Upper lobe of left lung (tissue), 6 donors: Measurements from ENCODE around the gene CRK. TPM values are rescaled to one million over a fixed set of nuclear protein-coding genes. Genes with fewer than 3 reads are reported as not detected.

ENCODE experiments used
- ATAC-seq, 2 donors: fragments of 200-7000 bp; cut with Tn5 transposase; one replicate each; pipeline ENCODE4 v1.9.1; 2022; ENCODE audit warnings: mild to moderate bottlenecking in 2 of 2, moderate library complexity in 2 of 2; ENCODE audit not compliant: low FRiP score in 2 of 2
- DNase-seq, 2 donors: peaks; one replicate each; pipeline ENCODE4 v3.0.0-alpha.2; 2019 to 2020
- H3K27ac ChIP-seq, 4 donors: fragments of 200-600 bp; sonication (generic); one replicate each; pipeline ENCODE4 v1.5.1; 2016 to 2019
- H3K27me3 ChIP-seq, 4 donors: fragments of 200-600 bp; sonication (generic); one replicate each; pipeline ENCODE4 v1.5.1; 2017 to 2019
- H3K36me3 ChIP-seq, 4 donors: fragments of 200-600 bp; sonication (generic); one replicate each; pipeline ENCODE4 v1.5.1; 2016 to 2019
- H3K4me1 ChIP-seq, 4 donors: fragments of 200-600 bp; sonication (generic); one replicate each; pipeline ENCODE4 v1.5.1; 2018 to 2019
- H3K4me3 ChIP-seq, 4 donors: fragments of 200-600 bp; sonication (generic); one replicate each; pipeline ENCODE4 v1.5.1; 2017 to 2019; ENCODE audit warnings: mild to moderate bottlenecking in 2 of 4, moderate library complexity in 1 of 4
- H3K9me3 ChIP-seq, 4 donors: fragments of 200-600 bp; sonication (generic); one replicate each; pipeline ENCODE4 v1.5.1; 2018 to 2019
- EP300 ChIP-seq, 4 donors: sonication (generic); formaldehyde crosslinking; IDR thresholded peaks; one replicate each; pipeline ENCODE4 v1.5.1; 2017; ENCODE audit warnings: antibody characterized with exemption in 4 of 4, control low read depth in 2 of 4
- POLR2A ChIP-seq, 4 donors: fragments of 450-650 bp; IDR thresholded peaks; one replicate each; pipeline ENCODE4 v1.5.1; 2016 to 2017; ENCODE audit warnings: antibody characterized with exemption in 4 of 4, mild to moderate bottlenecking in 2 of 4
- POLR2AphosphoS5 ChIP-seq, 2 donors: sonication (generic); formaldehyde crosslinking; IDR thresholded peaks; one replicate each; pipeline ENCODE4 v1.5.1; 2017; ENCODE audit warnings: antibody characterized with exemption in 2 of 2
- WGBS, 2 donors: methylation state at CpG; one replicate each; pipeline ENCODE4 v1.1.5; 2017 to 2018; 5-methylcytosine and 5-hydroxymethylcytosine counted together
- total RNA-seq, 6 donors: library from RNA; depleted of rRNA in 4 of 6; stranded (reverse); fragments of >200 nt in 4 of 6; gene quantifications; one replicate each; pipeline versions ENCODE4 v1.1.0 to v1.2.1, GENCODE V29; 2016 to 2021
- TF ChIP-seq, protein P1 (sequence below), 6 experiments: fragments of 450-650 bp in 4 of 6; fragments of 200-600 bp in 2 of 6; sonication (generic) in 2 of 6; IDR thresholded peaks; one replicate each; pipeline ENCODE4 v1.5.1; 2016 to 2019; ENCODE audit warnings: antibody characterized with exemption in 6 of 6
- donor health status: DM: no; HTN: no; CAD: no; lungs with moderate emphysema.
- donor health status: DM: no; HTN: yes; CAD: no; lungs with severe emphysema.

CRK gene
- total RNA-seq, 6 donors from 2014 or later = 37.7 to 121 (median 65.8) TPM

DNA sequence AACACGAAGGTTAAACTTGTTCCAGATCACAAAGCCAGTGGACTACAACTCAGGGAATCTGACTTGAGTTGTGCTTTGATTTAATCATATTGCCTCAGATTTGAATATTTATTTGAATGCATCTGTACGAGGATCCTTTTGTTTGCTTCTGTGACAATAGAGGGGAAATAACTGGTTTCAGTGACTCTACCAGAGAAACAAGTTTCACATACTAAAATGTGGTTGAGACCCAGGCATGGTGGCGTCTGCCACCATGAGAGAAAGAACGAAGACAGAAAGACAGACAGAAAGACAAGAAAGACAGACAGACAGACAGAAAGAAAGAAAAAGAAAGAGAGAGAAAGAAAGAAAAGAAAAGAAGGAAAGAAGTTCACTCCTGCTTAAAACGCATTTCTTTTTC is 80.0 kb downstream of the CRK start:
- Histone ChIP-seq H3K9me3 (no peaks in the 10 kb centered on the region), H3K36me3 (peaks cover 0 to 16% (median 3%) of the 10 kb centered on the region in 4 donors), H3K27me3 (no peaks in the 10 kb centered on the region), H3K4me3 (no peak overlapping the region), H3K27ac (peak overlapping the region in 1 of 4 donors; percentile 10), H3K4me1 (peaks cover 78 to 99% (median 85%) of the 10 kb centered on the region in 4 donors)
- DNase-seq (no peak), ATAC-seq (no peak)
- TF ChIP-seq POLR2A (IDR thresholded peaks at IDR 0.05) = no peak
- TF ChIP-seq, protein P1, sequence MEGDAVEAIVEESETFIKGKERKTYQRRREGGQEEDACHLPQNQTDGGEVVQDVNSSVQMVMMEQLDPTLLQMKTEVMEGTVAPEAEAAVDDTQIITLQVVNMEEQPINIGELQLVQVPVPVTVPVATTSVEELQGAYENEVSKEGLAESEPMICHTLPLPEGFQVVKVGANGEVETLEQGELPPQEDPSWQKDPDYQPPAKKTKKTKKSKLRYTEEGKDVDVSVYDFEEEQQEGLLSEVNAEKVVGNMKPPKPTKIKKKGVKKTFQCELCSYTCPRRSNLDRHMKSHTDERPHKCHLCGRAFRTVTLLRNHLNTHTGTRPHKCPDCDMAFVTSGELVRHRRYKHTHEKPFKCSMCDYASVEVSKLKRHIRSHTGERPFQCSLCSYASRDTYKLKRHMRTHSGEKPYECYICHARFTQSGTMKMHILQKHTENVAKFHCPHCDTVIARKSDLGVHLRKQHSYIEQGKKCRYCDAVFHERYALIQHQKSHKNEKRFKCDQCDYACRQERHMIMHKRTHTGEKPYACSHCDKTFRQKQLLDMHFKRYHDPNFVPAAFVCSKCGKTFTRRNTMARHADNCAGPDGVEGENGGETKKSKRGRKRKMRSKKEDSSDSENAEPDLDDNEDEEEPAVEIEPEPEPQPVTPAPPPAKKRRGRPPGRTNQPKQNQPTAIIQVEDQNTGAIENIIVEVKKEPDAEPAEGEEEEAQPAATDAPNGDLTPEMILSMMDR (IDR thresholded peaks at IDR 0.05) = no peak
- no peak for TF ChIP-seq EP300 (IDR thresholded peaks at IDR 0.05)
- TF ChIP-seq POLR2AphosphoS5 (IDR thresholded peaks at IDR 0.05) = no peak
- 51 to 61% methylated on average over 5 of the region's 5 CpGs for WGBS, 2 donors

DNA sequence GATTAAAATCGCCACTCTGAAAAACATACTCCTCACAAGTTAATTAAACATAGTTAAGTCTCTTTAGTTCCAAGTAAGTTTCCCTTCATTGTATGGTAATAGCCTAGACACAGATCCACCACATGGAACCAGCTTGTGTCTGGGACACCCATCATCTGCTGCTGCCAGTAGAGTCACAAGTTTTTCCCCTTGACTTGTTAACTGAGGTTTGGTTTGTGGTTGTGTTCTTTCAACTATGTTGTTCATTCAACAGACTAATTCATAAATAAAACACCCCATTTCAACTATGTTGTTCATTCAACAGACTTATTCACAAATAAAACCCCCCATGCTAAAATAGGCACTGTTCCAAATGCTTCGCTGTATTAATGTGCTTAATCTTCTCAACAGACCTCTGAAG is 80.4 kb downstream of the CRK start:
- peaks cover 75 to 97% (median 81%) of the 10 kb centered on the region in 4 donors for H3K4me1 ChIP-seq
- H3K27me3 ChIP-seq = no peaks in the 10 kb centered on the region
- peaks cover 0 to 18% (median 3%) of the 10 kb centered on the region in 4 donors for H3K36me3 ChIP-seq
- ATAC-seq (no peak), DNase-seq (no peak)
- TF ChIP-seq, protein P1 (IDR thresholded peaks at IDR 0.05) = no peak
- no peak for TF ChIP-seq POLR2A (IDR thresholded peaks at IDR 0.05)
- TF ChIP-seq EP300 (IDR thresholded peaks at IDR 0.05) = no peak
- TF ChIP-seq POLR2AphosphoS5 (IDR thresholded peaks at IDR 0.05) = no peak
- H3K4me3 ChIP-seq = no peak overlapping the region
- H3K9me3 ChIP-seq = no peaks in the 10 kb centered on the region
- H3K27ac ChIP-seq = peak overlapping the region in 1 of 4 donors; percentile 11
- WGBS, 2 donors = 19 to 37% methylated on average over 2 of the region's 2 CpGs

DNA sequence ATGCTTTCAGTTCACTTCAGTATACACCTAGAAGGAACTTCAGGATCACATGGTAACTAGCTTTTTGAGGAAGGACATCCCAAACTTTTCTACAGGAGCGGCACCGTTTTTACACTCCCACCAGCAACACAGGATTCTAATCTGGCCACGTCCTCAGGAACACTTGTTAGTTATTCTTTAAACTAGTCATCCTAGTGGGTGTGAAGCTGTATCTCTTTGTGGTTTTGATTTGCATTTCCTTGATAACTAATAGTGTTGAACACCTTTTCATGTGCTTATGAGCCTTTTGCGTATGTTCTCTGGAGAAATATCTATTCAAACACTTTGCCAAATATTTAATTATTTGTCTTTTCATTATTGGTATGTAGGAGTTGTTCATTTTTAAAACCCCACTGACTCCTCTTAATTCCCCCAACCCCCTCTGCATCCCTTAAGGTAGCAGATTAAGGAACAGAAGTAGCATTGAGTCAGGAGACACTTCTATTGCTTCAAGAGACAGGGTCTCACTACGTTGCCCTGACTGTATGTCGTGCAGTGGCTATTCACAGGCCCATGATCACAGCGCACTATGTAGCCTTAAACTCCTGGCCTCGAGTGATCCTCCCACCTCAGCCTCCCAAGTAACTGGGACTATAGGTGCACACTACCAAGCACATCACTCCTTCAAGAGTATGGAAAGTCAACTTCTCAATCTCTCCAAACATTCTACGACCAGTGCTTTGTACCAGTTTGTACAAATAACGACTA is 81.4 kb downstream of the CRK start:
- Histone ChIP-seq H3K27ac (peak overlapping the region in 3 of 4 donors; percentile 4 to 28 (median 11)), H3K4me1 (peaks cover 66 to 88% (median 72%) of the 10 kb centered on the region in 4 donors), H3K4me3 (no peak overlapping the region), H3K36me3 (peaks cover 0 to 20% (median 3%) of the 10 kb centered on the region in 4 donors), H3K9me3 (no peaks in the 10 kb centered on the region), H3K27me3 (no peaks in the 10 kb centered on the region)
- WGBS, 2 donors = 57 to 58% methylated on average over 10 of the region's 10 CpGs
- DNase-seq = no peak
- ATAC-seq = peak; percentile 15 to 55
- TF ChIP-seq, protein P1 (IDR thresholded peaks at IDR 0.05) = no peak
- TF ChIP-seq EP300 (IDR thresholded peaks at IDR 0.05) (no peak), POLR2AphosphoS5 (IDR thresholded peaks at IDR 0.05) (no peak), POLR2A (IDR thresholded peaks at IDR 0.05) (no peak)

DNA sequence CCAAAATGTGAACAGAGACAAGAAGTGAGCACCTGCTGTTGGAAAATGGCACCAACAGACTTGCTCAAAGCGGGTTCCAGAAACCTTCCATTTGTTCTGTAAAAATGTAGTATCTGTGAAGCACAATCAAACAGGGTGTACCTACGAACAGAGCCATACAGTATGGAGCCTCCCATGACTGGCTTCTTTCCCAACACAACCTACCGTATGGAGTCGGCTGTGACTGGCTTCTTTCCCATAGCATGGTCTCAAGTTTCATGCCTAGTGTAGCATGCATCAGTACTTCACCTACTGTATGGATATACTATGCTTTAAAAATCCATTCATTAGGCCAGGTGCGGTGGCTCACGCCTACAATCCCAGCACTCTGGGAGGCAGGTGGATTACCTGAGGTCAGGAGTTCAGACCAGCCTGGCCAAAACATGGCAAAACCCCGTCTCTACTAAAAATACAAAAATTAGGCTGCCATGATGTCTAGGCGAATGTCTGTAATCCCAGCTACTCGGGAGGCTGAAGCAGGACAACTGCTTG is 82.3 kb downstream of the CRK start:
- H3K4me3 ChIP-seq = no peak overlapping the region
- 68 to 73% methylated on average over 9 of the region's 9 CpGs for WGBS, 2 donors
- H3K27ac ChIP-seq = peak overlapping the region in 3 of 4 donors; percentile 4 to 28 (median 11)
- ATAC-seq (no peak), DNase-seq (no peak)
- no peaks in the 10 kb centered on the region for H3K27me3 ChIP-seq
- no peak for TF ChIP-seq POLR2A (IDR thresholded peaks at IDR 0.05)
- no peaks in the 10 kb centered on the region for H3K9me3 ChIP-seq
- peaks cover 0 to 20% (median 3%) of the 10 kb centered on the region in 4 donors for H3K36me3 ChIP-seq
- peaks cover 60 to 88% (median 67%) of the 10 kb centered on the region in 4 donors for H3K4me1 ChIP-seq

DNA sequence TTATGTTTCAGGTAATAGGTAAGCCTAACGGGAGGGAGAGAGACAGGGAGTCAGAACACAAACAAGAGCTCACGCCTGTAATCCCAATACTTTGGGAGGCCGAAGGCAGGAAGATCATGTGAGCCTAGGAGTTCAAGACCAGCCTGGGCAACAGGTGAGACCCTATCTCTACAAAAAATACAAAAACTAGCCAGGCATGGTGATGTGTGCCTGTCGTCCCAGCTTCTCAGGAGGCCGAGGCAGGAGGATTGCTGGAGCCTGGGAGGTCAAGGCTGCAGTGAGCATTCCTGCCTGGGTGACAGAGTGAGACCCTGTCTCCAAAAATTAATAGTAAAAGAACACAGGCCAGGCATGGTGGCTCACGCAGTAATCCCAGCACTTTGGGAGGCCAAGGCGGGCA is 83.4 kb downstream of the CRK start:
- no peaks in the 10 kb centered on the region for H3K27me3 ChIP-seq
- H3K36me3 ChIP-seq = peaks cover 0 to 20% (median 3%) of the 10 kb centered on the region in 4 donors
- no peaks in the 10 kb centered on the region for H3K9me3 ChIP-seq
- H3K4me3 ChIP-seq = no peak overlapping the region
- H3K4me1 ChIP-seq = peaks cover 51 to 85% (median 57%) of the 10 kb centered on the region in 4 donors
- DNase-seq = no peak
- no peak for ATAC-seq
- no peak overlapping the region for H3K27ac ChIP-seq
- TF ChIP-seq, protein P1 (IDR thresholded peaks at IDR 0.05) = no peak
- no peak for TF ChIP-seq POLR2A (IDR thresholded peaks at IDR 0.05)
- WGBS, 2 donors = 86 to 90% methylated on average over 7 of the region's 7 CpGs
